Urinary bladder (tissue), 4 donors: ENCODE measurements around the gene DPYSL5. TPM values are rescaled to one million over a fixed set of nuclear protein-coding genes. Genes with fewer than 3 reads are reported as not detected.
"Not testable (repeated sequence)": the region's sequence is repeated elsewhere in the genome, so short reads cannot be mapped to it uniquely, and the experiment has no call there.

Source experiments
- DNase-seq: peaks from one replicate; pipeline ENCODE4 v3.0.0-alpha.2; 2015; ENCODE audit errors: extremely low spot score
- H3K27ac ChIP-seq: one replicate; pipeline ENCODE4 v1.5.1; 2013; ENCODE audit warnings: low read depth, mild to moderate bottlenecking, moderate library complexity
- H3K36me3 ChIP-seq: one replicate; pipeline ENCODE4 v1.6.1; 2013; ENCODE audit warnings: mild to moderate bottlenecking, moderate library complexity; ENCODE audit not compliant: insufficient read depth
- H3K4me1 ChIP-seq: one replicate; pipeline ENCODE4 v1.6.1; 2013; ENCODE audit warnings: mild to moderate bottlenecking, moderate library complexity; ENCODE audit not compliant: insufficient read depth
- H3K4me3 ChIP-seq: one replicate; pipeline ENCODE4 v1.5.1; 2013; ENCODE audit warnings: low read depth, low read length
- WGBS: extraction: QIAGEN DNeasy Blood & Tissue Kit; methylation state at CpG from one replicate; pipeline ENCODE4 v1.1.7; 2013; 5-methylcytosine and 5-hydroxymethylcytosine counted together
- polyA plus RNA-seq: library from polyadenylated mRNA; stranded (reverse); fragments of 200-250 nt; gene quantifications from one replicate; pipeline ENCODE4 v1.2.3, GENCODE V29; 2013
- total RNA-seq: library from RNA; depleted of rRNA; stranded (reverse); fragments of >200 nt; gene quantifications from one replicate; pipeline ENCODE4 v1.2.3, GENCODE V29; 2014
- donor health status: healthy with polysubstance abuse.
- donor health status: healthy.

DPYSL5 gene
- total and polyA plus RNA-seq, 2 donors: 0.43 to 1.2 TPM

DNA sequence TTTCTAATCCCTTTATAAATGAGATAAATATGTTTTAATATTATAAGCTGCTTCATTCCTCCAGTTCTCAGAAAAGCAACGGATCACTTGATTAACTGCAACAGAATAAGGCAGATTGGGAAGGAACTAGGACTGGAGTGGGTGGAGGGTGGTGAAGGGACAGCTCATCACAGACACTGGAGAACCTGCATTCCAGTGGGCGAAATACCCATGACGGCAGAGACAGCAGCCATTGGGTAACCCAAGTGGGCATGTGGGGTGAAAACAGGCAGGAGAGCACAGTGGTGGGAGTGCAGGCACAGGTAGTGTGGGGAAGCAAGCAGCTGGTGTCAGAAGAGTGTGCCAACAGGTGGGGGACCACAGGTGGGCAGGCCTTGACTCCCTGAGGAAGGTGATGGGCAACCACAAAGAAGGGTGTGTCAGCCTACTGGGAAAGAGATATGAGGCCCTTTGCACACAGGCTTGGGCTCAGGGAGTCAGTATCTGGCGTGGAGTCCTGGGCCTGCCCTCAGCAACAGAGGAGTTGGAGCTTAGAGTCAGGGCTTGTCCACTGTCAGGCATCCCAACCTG, 27.2 kb downstream of the DPYSL5 start:
- H3K36me3 ChIP-seq: no peaks in the 10 kb centered on the region
- H3K4me3 ChIP-seq: no peak overlapping the region
- DNase-seq: no peak
- H3K27ac ChIP-seq: no peak overlapping the region
- 86% methylated on average over 4 of the region's 4 CpGs for WGBS
- no peaks in the 10 kb centered on the region for H3K4me1 ChIP-seq

DNA sequence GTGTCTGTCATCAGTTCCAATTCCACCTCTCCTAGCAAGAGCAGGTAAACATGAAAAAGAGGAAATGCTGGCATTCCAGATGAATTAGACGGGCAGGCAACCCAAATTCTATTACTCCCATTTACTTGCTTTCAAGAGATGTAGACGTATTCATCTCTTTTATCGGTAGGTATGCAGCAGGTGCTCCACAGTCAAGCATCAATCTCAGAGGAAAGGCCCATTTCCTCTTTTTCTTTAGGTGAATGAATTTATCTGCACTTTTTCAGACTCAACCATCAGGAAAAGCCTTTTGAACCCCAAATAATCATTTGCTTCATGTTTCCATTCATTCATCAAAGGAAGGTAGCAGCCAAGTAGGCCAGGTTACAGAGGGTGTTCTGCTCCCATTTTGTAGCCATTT, 27.9 kb downstream of the DPYSL5 start:
- WGBS: 60% methylated on average over 3 of the region's 3 CpGs
- H3K4me1 ChIP-seq: no peaks in the 10 kb centered on the region
- DNase-seq: no peak
- H3K4me3 ChIP-seq: no peak overlapping the region
- no peak overlapping the region for H3K27ac ChIP-seq
- H3K36me3 ChIP-seq: no peaks in the 10 kb centered on the region

GRCh38 chr2:26876260-26876659, 28.3 kb downstream of the DPYSL5 start:
- 92% methylated on average over 7 of the region's 7 CpGs for WGBS
- no peaks in the 10 kb centered on the region for H3K4me1 ChIP-seq
- H3K36me3 ChIP-seq: no peaks in the 10 kb centered on the region
- H3K4me3 ChIP-seq: no peak overlapping the region
- H3K27ac ChIP-seq: no peak overlapping the region
- no peak for DNase-seq

GRCh38 chr2:26877276-26877675, 29.3 kb downstream of the DPYSL5 start:
- H3K4me3 ChIP-seq: no peak overlapping the region
- WGBS: 88% methylated on average over 2 of the region's 2 CpGs
- H3K27ac ChIP-seq: no peak overlapping the region
- DNase-seq: no peak
- no peaks in the 10 kb centered on the region for H3K36me3 ChIP-seq
- no peaks in the 10 kb centered on the region for H3K4me1 ChIP-seq

- Histone ChIP-seq H3K4me3 (no peak overlapping the region), H3K36me3 (no peaks in the 10 kb centered on the region), H3K4me1 (no peaks in the 10 kb centered on the region), H3K27ac (no peak overlapping the region)
- WGBS: 85% methylated on average over 2 of the region's 2 CpGs
- no peak for DNase-seq
These were observed 32.2 kb downstream of the DPYSL5 start for GRCh38 chr2:26880161-26880560.

GRCh38 chr2:26880910-26881435, 33.0 kb downstream of the DPYSL5 start:
- DNase-seq: no peak
- no peak overlapping the region for H3K27ac ChIP-seq
- H3K4me3 ChIP-seq: no peak overlapping the region
- H3K4me1 ChIP-seq: no peaks in the 10 kb centered on the region
- WGBS: 74% methylated on average over 10 of the region's 10 CpGs
- no peaks in the 10 kb centered on the region for H3K36me3 ChIP-seq

DNA sequence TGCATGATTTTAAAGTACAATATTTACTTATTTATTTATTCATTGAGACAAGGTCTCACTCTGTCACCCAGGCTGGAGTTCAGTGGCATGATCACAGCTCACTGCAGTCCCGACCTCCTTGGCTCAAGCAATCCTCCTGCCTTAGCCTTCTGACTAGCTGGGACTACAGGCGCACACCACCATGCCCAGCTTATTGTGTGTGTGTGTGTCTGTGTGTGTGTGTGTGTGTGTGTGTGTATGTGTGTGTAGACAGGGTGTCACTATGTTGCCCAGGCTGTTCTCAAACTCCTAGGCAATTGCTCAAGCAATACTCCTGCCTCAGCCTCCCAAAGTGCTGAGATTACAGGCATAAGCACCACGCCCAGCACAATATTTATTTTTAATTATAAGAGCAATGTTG, 34.3 kb downstream of the DPYSL5 start:
- not testable (repeated sequence) for H3K4me3 ChIP-seq, H3K4me1 ChIP-seq, H3K36me3 ChIP-seq, H3K27ac ChIP-seq, DNase-seq
- 74% methylated on average over 3 of the region's 3 CpGs for WGBS

DNA sequence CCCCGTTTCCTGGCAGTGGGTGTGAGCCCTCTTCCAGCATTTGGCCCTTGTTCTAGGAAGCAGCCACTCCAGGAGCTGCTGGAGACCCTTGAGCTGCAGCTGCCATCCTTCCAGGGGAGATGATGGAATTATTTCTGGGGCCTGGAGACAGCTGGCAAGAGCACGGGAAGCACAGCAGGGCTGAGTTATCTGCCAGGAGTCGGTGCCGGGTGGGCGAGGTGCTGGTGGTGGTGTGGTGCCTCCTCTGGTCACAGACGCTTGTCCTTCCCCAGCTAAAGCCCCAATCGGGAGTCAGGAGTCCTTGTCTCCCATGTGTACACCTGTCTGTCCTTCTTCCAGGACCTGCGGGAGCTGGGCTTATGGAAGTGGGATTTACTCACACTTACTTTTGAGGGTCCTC, 36.0 kb downstream of the DPYSL5 start:
- DNase-seq: no peak
- no peak overlapping the region for H3K27ac ChIP-seq
- H3K36me3 ChIP-seq: no peaks in the 10 kb centered on the region
- no peaks in the 10 kb centered on the region for H3K4me1 ChIP-seq
- 73% methylated on average over 8 of the region's 8 CpGs for WGBS
- H3K4me3 ChIP-seq: no peak overlapping the region

GRCh38 chr2:26884486-26884885, 36.6 kb downstream of the DPYSL5 start:
- Histone ChIP-seq H3K4me1 (no peaks in the 10 kb centered on the region), H3K27ac (no peak overlapping the region), H3K4me3 (no peak overlapping the region), H3K36me3 (no peaks in the 10 kb centered on the region)
- WGBS: 76% methylated on average over 3 of the region's 3 CpGs
- no peak for DNase-seq

GRCh38 chr2:26885651-26886329, 37.9 kb downstream of the DPYSL5 start:
- WGBS: 75% methylated on average over 5 of the region's 5 CpGs
- no peak overlapping the region for H3K4me3 ChIP-seq
- H3K36me3 ChIP-seq: no peaks in the 10 kb centered on the region
- DNase-seq: no peak
- no peak overlapping the region for H3K27ac ChIP-seq
- no peaks in the 10 kb centered on the region for H3K4me1 ChIP-seq

GRCh38 chr2:26886736-26887135, 38.8 kb downstream of the DPYSL5 start:
- H3K4me3 ChIP-seq: no peak overlapping the region
- DNase-seq: no peak

DNA sequence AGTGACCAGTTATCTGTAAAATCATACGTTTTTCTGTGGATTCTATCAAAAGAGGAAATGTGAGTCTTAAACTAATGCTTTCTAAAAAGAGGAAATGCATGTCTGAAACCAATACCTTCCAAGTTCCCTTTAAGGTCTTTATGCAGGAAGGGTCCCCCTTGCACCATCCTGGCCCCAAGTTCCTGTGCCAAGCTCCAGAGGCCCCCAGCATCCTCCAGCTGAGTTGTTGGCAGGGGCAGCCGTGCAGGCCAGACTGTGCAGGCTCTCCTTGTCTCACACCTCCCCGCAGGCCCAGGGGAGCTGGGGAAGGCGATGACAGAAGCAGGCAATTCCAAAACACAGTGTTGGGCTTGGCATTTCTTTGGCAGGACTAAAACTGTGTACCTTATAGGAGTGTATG, 39.2 kb downstream of the DPYSL5 start:
- no peaks in the 10 kb centered on the region for H3K36me3 ChIP-seq
- WGBS: 40% methylated on average over 4 of the region's 4 CpGs

More at GRCh38 chr2:26886736-26887135, 38.8 kb downstream of the DPYSL5 start:
- Histone ChIP-seq H3K4me1 (no peaks in the 10 kb centered on the region), H3K36me3 (no peaks in the 10 kb centered on the region), H3K27ac (no peak overlapping the region)
- WGBS: 81% methylated on average over 2 of the region's 2 CpGs

DNA sequence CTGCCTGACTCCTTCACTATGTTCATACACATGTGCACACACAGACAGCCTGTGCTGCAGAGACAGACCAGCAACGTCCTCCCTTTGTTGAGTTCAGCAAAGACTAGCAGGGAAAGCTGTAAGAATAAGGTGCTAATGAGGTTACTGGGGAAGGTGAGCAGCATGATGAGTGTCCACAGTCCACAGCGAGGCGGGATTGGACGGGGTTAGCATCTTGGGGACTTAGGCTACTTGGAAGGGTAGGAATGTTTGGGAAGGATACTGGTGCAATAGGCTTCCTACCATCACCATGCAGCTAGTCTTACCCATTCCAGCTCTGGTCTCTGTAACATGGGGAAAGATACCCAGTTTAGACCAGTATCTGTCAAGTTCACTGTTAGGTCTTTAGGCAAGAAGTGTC, 41.9 kb downstream of the DPYSL5 start:
- no peaks in the 10 kb centered on the region for H3K4me1 ChIP-seq
- WGBS: 90% methylated on average over 4 of the region's 4 CpGs
- H3K4me3 ChIP-seq: no peak overlapping the region
- no peaks in the 10 kb centered on the region for H3K36me3 ChIP-seq
- DNase-seq: no peak
- H3K27ac ChIP-seq: no peak overlapping the region

More for the DNA sequence above, 39.2 kb downstream of the DPYSL5 start:
- no peak overlapping the region for H3K4me3 ChIP-seq
- no peaks in the 10 kb centered on the region for H3K4me1 ChIP-seq
- H3K27ac ChIP-seq: no peak overlapping the region
- no peak for DNase-seq

DNA sequence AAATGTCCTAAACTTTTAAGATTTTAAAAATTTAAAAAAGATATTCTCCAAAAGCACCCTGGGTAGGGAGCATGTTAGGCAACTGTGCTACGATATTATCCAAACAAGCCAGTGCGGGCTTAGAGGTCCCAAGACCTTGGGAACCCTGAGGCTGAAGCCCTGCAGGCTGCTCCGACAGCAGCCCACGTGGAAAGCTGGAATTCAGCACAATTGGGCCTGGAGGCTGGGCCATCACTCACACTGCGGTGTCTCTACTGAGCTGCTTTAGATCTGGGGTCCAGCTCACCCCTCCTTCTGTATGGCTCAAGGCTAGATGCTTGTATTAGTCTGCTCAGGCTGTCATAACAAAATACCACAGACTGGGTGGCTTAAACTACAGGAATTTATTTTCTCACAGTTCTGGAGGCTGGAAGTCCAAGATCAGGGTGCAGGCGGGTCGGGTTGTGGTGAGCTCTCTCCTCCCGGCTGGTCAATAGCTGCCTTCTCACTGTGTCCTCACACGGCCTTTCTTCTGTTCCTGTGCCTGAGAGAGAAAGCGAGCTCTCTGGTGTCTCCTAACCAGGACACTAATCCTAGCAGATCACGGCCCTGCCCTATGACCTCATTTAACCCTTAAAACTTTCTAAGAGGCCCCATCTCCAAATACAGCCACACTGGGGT, 42.5 kb downstream of the DPYSL5 start:
- Histone ChIP-seq H3K4me1 (no peaks in the 10 kb centered on the region), H3K36me3 (no peaks in the 10 kb centered on the region), H3K27ac (no peak overlapping the region), H3K4me3 (no peak overlapping the region)
- DNase-seq: no peak
- 82% methylated on average over 11 of the region's 11 CpGs for WGBS
